ENCODE results near the gene JMY.
A peak's percentile ranks its signal among the peaks of the same experiment; 100 is the strongest.

JMY gene

DNA sequence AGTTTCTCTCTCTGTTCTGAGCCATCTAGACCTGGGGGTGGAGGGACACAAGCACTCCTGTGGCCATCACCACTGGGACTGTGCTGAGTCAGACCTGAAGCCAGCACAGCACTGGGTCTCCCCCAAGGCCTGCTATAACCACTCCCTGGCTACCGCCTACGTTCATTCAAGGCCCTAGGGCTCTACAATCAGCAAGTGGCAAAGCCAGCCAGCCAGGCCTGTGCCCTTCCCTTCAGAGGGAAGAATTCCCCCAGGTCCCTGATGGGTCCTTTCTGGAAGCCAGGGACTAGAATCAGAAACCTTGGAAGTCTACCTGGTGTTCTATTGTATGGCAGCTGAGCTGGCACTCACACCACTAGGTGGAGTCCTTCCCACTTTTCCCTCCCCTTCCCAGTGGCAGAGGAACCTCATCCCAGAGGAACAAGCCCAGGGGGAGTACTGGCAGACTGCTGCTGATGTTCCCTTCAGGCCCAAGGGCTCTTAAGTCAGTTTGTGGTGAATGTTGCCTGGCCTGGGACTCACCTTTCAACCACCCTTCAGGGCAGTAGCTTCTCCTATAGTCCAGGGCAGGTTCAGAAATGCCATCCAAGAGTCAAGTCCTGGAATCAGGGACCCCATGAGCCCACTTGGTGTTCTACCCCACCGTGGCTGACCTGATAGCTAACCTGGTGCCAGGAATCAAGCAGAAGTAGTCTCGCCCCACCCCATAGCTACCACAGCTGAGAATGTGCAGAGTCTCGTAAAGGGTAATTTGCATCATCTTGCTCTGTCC, 20.0 kb downstream of the JMY start:
- H3K4me3 ChIP-seq (ENCODE audit: low read depth, low read length) = no peak overlapping the region
- DNase-seq (ENCODE audit: low read depth) = no peak
- TF ChIP-seq, protein P1, sequence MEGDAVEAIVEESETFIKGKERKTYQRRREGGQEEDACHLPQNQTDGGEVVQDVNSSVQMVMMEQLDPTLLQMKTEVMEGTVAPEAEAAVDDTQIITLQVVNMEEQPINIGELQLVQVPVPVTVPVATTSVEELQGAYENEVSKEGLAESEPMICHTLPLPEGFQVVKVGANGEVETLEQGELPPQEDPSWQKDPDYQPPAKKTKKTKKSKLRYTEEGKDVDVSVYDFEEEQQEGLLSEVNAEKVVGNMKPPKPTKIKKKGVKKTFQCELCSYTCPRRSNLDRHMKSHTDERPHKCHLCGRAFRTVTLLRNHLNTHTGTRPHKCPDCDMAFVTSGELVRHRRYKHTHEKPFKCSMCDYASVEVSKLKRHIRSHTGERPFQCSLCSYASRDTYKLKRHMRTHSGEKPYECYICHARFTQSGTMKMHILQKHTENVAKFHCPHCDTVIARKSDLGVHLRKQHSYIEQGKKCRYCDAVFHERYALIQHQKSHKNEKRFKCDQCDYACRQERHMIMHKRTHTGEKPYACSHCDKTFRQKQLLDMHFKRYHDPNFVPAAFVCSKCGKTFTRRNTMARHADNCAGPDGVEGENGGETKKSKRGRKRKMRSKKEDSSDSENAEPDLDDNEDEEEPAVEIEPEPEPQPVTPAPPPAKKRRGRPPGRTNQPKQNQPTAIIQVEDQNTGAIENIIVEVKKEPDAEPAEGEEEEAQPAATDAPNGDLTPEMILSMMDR (IDR thresholded peaks at IDR 0.05; ENCODE audit: low read depth, low read length, missing control alignments) = peak; percentile 63

DNA sequence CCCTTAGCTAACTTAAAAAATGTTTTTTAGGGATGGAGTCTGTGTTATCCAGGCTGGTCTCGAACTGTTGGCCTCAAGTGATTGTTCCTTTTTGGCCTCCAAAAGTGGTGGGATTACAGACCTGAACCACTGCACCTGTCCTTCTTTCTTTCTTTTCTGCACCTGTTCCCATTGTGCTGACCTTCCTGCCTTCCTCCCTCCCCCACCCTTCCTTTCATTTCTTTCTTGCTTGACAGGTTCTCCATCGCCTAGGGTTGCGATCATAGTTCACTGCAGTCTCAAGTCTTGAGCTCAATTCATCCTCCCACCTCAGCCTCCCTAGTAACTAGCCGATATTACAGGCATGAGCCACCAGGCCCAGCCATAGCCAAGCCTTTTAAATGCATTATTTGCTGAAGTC, 20.6 kb downstream of the JMY start:
- TF ChIP-seq, protein P1 (IDR thresholded peaks at IDR 0.05; ENCODE audit: low read depth, low read length, missing control alignments) = no peak
- DNase-seq (ENCODE audit: low read depth) = no peak
- no peak overlapping the region for H3K4me3 ChIP-seq (ENCODE audit: low read depth, low read length)

DNA sequence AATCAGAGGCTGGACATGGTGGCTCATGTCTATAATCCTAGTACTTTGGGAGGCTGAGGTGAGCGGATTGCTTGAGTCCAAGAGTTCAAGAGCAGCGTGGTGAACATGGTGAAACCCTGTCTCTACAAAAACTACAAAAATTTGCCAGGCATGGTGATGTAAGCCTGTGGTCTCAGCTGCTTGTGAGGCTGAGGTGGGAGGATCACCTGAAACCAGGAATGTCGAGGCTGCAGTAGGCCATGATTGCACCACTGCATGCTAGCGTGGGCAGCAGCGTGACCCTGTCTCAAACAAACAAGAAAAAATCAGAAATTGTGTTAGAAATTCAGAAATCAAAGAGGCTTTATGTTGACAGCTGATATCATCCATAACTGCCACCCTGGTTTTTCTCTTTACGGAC, 21.4 kb downstream of the JMY start:
- TF ChIP-seq, protein P1 (IDR thresholded peaks at IDR 0.05; ENCODE audit: low read depth, low read length, missing control alignments) = no peak

DNA sequence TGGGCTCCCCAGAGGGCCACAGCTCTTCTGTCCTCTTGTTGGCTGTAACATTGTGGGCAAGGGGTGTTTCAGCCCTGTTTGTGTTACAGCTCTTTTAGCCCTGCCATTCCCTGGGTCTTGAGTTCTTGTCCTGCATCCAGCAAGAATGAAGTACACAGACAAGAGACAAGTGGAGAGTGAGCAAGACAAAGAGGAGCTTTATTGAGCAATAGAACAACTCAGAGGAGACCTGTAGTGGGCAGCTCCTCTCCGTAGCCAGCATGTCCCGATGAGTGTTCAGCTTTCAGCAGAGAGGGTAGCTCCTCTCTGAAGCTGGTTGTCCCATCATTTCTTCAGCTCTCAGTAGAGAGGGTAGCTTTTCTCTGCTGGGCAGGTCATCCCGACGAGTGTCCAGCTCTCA, 22.9 kb downstream of the JMY start:
- H3K4me3 ChIP-seq (ENCODE audit: low read depth, low read length) = no peak overlapping the region
- TF ChIP-seq, protein P1 (IDR thresholded peaks at IDR 0.05; ENCODE audit: low read depth, low read length, missing control alignments) = no peak
- no peak for DNase-seq (ENCODE audit: low read depth)

More for the DNA sequence above, 21.4 kb downstream of the JMY start:
- no peak overlapping the region for H3K4me3 ChIP-seq (ENCODE audit: low read depth, low read length)
- no peak for DNase-seq (ENCODE audit: low read depth)

DNA sequence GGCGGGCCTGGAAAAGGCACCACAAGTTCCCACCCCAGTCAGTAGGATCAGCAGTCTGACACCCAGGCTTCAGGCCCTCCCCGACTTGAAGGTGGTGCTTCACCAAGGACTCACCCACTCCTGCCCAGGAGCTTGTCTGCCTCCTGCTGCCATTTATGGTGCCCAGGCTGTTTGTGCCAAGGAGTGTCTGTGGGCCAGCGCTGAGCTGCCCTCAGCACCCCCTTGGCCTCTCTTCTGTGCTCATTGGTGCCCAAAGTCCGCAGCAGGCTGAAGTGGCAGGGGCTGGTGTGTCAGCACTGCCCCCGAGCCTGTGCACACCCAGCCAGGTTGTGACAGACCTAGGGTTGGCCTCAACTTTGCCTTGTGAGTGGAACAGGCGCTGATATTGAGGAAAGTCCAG, 23.5 kb downstream of the JMY start:
- no peak overlapping the region for H3K4me3 ChIP-seq (ENCODE audit: low read depth, low read length)
- no peak for DNase-seq (ENCODE audit: low read depth)
- TF ChIP-seq, protein P1 (IDR thresholded peaks at IDR 0.05; ENCODE audit: low read depth, low read length, missing control alignments) = no peak

DNA sequence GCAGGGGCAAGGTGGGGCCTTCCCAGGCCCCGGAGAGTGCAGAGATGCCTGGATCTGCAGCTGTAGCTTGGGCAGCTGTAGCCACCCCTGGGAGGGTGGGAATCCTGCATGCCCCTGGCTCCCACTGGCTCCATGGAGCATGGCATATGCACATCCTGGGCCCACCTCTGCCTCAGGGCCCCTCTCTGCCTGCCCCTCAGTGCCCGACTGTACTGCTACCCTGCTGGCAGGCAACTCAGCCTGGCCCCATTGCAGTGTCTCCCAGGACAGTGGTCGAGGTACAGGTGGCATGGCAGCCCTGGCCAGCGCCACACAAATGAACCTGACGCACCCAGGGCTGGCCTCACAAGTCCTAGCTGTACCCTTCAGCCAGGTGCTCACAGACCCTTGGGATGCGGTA, 23.9 kb downstream of the JMY start:
- no peak for DNase-seq (ENCODE audit: low read depth)
- no peak overlapping the region for H3K4me3 ChIP-seq (ENCODE audit: low read depth, low read length)
- TF ChIP-seq, protein P1 (IDR thresholded peaks at IDR 0.05; ENCODE audit: low read depth, low read length, missing control alignments) = no peak

DNA sequence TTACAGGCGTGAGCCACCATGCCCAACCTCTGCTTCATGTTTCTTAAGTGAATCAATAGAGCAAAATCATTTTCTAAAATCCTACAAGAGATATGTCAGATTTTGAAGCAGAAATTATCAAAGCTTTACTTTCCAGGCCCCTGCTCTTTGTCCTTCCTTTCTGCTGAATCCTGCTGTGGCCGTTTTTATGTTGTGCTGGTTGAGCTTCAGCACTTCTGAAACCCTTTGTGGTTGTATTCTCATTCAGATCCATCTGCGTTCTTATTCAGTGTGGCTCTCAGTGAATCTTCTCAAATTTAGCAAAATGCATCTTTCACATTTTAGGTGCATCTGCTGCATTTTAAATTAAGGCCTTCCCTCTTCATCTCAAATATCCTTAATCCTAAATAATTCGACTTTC, 26.0 kb downstream of the JMY start:
- TF ChIP-seq, protein P1 (IDR thresholded peaks at IDR 0.05; ENCODE audit: low read depth, low read length, missing control alignments) = no peak
- DNase-seq (ENCODE audit: low read depth) = no peak
- no peak overlapping the region for H3K4me3 ChIP-seq (ENCODE audit: low read depth, low read length)

All from GM12864 (cell line).